ENCODE data around the gene DGKH.
"Not testable (repeated sequence)": the region's sequence is repeated elsewhere in the genome, so short reads cannot be mapped to it uniquely, and the experiment has no call there.

The DGKH gene

GRCh38 chr13:42041011-42041683, 7.3 kb upstream of the DGKH start:
- DNase-seq (ENCODE audit: low spot score): peak; percentile 17

- peak; percentile 52 for DNase-seq (ENCODE audit: low spot score)
These were observed 6.8 kb upstream of the DGKH start for GRCh38 chr13:42041684-42042035.

GRCh38 chr13:42043676-42044075, 4.8 kb upstream of the DGKH start:
- DNase-seq (ENCODE audit: low spot score): no peak

GRCh38 chr13:42046448-42046847, 2.0 kb upstream of the DGKH start:
- no peak for DNase-seq (ENCODE audit: low spot score)

- DNase-seq (ENCODE audit: low spot score): peak; percentile 27
These were observed 697 bp upstream of the DGKH start for GRCh38 chr13:42047561-42048341.

- DNase-seq (ENCODE audit: low spot score): peak; percentile 74
These were observed 421 bp downstream of the DGKH start for GRCh38 chr13:42048684-42049453.

GRCh38 chr13:42049454-42049813, 986 bp downstream of the DGKH start:
- DNase-seq (ENCODE audit: low spot score): no peak

GRCh38 chr13:42054798-42055499, 6.5 kb downstream of the DGKH start:
- DNase-seq (ENCODE audit: low spot score): no peak

- DNase-seq (ENCODE audit: low spot score): no peak
These were observed 7.1 kb downstream of the DGKH start for GRCh38 chr13:42055500-42056085.

GRCh38 chr13:42056146-42056545, 7.7 kb downstream of the DGKH start:
- DNase-seq (ENCODE audit: low spot score): no peak

- no peak for DNase-seq (ENCODE audit: low spot score)
These were observed 8.1 kb downstream of the DGKH start for GRCh38 chr13:42056583-42056982.

- DNase-seq (ENCODE audit: low spot score): no peak
These were observed 9.6 kb downstream of the DGKH start for GRCh38 chr13:42057918-42058530.

GRCh38 chr13:42061943-42062342, 13.5 kb downstream of the DGKH start:
- DNase-seq (ENCODE audit: low spot score): no peak

- no peak for DNase-seq (ENCODE audit: low spot score)
These were observed 14.7 kb downstream of the DGKH start for GRCh38 chr13:42063105-42063504.

GRCh38 chr13:42064259-42064658, 15.8 kb downstream of the DGKH start:
- no peak for DNase-seq (ENCODE audit: low spot score)

- DNase-seq (ENCODE audit: low spot score): no peak
These were observed 16.5 kb downstream of the DGKH start for GRCh38 chr13:42064966-42065365.

- DNase-seq (ENCODE audit: low spot score): no peak
These were observed 17.0 kb downstream of the DGKH start for GRCh38 chr13:42065414-42065813.

GRCh38 chr13:42066542-42066941, 18.1 kb downstream of the DGKH start:
- no peak for DNase-seq (ENCODE audit: low spot score)

GRCh38 chr13:42068886-42069285, 20.4 kb downstream of the DGKH start:
- peak; percentile 7 for DNase-seq (ENCODE audit: low spot score)

- DNase-seq (ENCODE audit: low spot score): not testable (repeated sequence)
These were observed 22.2 kb downstream of the DGKH start for GRCh38 chr13:42070599-42070998.

- DNase-seq (ENCODE audit: low spot score): not testable (repeated sequence)
These were observed 22.7 kb downstream of the DGKH start for GRCh38 chr13:42071179-42071578.
